ENCODE measurements around the gene KLHL36. TPM values are rescaled to one million over a fixed set of nuclear protein-coding genes. Genes with fewer than 3 reads are reported as not detected.
"Not testable (repeated sequence)": the region's sequence is repeated elsewhere in the genome, so short reads cannot be mapped to it uniquely, and the experiment has no call there.

The KLHL36 gene
- total and polyA plus RNA-seq, 2 donors, result 34.8 to 41.2 TPM

DNA sequence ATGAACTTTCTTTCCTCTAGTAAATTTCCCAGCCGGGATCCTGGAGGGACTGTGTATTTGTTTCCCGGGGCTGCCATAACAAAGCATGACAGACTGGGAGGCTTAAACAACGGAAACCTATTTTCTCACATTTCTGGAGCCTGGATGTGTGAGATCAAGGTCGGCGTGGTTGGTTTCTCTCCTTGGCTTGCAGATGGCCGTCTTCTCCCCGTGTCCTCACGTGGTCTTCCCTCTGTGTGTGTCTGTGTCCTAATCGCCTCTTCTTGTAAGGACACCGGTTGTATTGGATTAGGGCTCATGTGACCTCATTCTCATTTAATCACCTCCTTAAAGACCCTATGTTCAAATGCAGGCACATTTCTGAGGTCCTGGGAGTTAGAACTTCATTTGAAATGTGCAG is 29.5 kb downstream of the KLHL36 start:
- Histone ChIP-seq H3K36me3 (ENCODE audit: insufficient read depth) (no peaks in the 10 kb centered on the region), H3K27ac (ENCODE audit: low read depth) (no peak overlapping the region), H3K4me1 (ENCODE audit: insufficient read depth) (no peaks in the 10 kb centered on the region), H3K4me3 (ENCODE audit: low read depth, low read length) (no peak overlapping the region)
- 63% methylated on average over 10 of the region's 10 CpGs for WGBS
- no peak for DNase-seq (ENCODE audit: extremely low spot score)

DNA sequence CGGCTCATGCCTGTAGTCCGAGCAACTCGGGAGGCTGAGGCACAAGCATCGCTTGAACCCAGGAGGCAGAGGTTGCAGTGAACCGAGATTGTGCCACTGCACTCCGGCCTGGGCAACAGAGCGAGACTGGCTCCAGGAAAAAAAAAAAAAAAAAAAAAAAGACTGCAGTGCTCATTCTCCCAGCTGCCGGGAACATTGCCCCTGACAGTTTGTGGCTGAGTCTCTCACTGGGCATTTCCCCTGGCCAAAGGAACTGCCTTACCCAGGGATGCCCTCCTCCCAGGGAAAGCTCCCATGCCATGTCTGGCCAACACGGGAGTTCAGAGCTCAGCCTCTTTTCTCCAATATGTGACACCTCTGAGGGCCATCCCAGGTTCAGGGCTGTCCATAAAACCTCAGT is 30.2 kb downstream of the KLHL36 start:
- Histone ChIP-seq H3K27ac (ENCODE audit: low read depth) (no peak overlapping the region), H3K4me1 (ENCODE audit: insufficient read depth) (no peaks in the 10 kb centered on the region), H3K36me3 (ENCODE audit: insufficient read depth) (no peaks in the 10 kb centered on the region), H3K4me3 (ENCODE audit: low read depth, low read length) (no peak overlapping the region)
- DNase-seq (ENCODE audit: extremely low spot score), result no peak
- 93% methylated on average over 9 of the region's 9 CpGs for WGBS

DNA sequence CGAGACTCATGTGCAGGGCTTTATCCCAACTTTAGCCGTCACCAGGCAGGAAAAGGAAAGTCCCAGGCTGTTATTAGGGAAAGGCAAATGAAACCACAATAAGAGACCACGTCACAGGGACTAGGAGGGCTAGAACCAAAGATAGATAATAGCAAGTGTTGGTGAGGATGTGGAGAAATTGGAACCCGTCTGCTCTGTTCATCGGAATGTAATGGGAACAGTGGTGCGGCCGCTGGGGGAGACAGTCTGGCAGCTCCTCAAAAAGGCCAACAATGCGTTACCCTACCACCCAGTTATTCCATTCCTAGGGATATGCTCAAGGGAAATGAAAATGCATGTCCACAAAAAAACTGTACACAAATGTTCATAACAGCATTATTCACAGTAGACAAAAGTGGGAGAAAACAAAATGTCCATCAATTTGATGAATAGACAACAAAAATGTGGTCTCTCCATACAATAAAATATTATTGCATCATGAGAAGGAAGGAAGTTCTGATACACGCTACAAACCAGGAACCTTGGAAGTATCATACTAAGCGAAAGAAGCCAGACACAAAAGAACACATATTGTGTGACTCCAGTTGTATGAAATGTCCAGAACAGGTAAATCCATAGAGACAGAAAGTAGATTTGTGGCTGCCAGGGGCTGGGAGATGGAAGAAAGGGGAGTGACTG is 32.0 kb downstream of the KLHL36 start:
- Histone ChIP-seq H3K4me3 (ENCODE audit: low read depth, low read length) (no peak overlapping the region), H3K36me3 (ENCODE audit: insufficient read depth) (no peaks in the 10 kb centered on the region), H3K4me1 (ENCODE audit: insufficient read depth) (no peaks in the 10 kb centered on the region), H3K27ac (ENCODE audit: low read depth) (no peak overlapping the region)
- 88% methylated on average over 10 of the region's 10 CpGs for WGBS
- no peak for DNase-seq (ENCODE audit: extremely low spot score)

DNA sequence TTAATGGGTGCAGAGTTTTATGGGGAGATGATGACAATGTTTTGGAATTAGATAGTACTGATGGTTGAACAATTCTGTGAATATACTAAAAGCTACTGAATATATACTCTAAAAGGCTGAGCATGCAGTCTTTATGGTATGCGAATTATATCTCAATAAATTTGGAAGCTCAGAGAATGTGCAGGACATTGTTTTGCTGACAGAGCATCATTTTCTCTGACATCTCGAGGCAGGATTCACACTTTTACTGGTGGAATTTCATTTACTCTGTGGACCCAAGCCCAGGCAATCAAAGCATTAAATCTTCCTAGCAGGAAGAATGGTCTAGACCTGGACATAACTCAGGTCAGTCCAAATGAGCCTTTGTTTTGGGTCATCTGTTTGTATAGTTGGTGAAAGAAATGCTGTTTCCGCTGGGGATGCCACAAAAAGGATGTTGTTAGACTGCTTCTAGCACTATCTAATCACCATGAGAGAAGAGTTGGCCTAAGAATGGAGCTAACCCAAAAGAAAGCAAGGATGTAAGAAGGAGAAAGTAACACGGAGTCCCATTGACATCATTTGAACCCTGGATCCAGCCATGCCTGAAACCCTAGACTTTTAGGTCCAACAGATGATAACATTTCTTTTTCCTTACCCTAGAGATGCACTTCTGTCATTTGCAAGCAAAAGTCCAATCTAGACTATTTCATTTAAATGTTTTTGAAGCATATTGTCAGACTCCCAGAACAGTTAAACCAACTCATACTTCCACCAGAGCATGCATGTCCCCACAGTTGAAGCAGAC is 32.7 kb downstream of the KLHL36 start:
- WGBS, result 93% methylated on average over 4 of the region's 4 CpGs
- Histone ChIP-seq H3K36me3 (ENCODE audit: insufficient read depth) (no peaks in the 10 kb centered on the region), H3K4me3 (ENCODE audit: low read depth, low read length) (no peak overlapping the region), H3K4me1 (ENCODE audit: insufficient read depth) (no peaks in the 10 kb centered on the region), H3K27ac (ENCODE audit: low read depth) (no peak overlapping the region)
- DNase-seq (ENCODE audit: extremely low spot score), result no peak

DNA sequence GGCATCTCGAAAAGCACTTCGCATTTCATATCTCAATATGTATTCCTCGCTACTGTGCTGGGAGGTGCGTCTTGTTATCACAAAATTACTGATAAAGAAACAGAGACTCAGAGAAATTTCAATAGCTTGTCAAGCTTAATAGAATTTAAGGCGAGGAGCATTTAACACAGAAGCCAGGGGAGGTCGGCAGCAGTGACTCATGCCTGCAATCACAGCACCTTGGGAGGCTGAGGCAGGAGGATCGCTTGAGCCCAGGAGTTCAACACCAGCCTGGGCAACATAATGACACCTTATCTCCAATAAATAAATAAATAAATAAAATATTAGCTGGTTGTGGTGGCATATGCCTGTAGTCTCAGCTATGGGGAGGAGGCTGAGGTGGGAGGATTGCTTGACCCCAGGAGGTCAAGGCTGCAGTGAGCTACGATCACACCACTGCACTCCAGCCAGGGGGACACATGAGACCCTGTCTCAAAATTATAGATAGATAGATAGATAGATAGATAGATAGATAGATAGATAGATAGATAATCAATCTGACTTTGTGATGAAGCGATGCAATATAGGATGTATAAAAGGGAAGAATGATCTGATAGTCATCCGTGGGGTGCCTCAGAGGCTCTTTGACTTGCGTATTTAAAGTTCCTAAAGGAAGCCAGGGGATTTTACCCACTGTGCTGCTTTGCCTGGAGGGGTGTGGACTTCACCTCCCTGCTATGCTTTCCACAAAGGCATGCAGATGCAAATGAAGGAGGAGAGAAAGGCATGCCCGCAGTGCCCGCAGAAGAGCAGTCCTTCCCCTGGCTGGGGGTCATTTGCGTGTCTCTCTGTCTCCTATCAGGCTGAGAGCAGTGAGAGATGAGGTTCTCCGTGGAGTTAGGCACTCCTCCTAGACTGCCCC is 35.6 kb downstream of the KLHL36 start:
- H3K27ac ChIP-seq (ENCODE audit: low read depth), result no peak overlapping the region
- no peaks in the 10 kb centered on the region for H3K4me1 ChIP-seq (ENCODE audit: insufficient read depth)
- DNase-seq (ENCODE audit: extremely low spot score), result no peak
- WGBS, result 68% methylated on average over 15 of the region's 15 CpGs
- no peak overlapping the region for H3K4me3 ChIP-seq (ENCODE audit: low read depth, low read length)
- no peaks in the 10 kb centered on the region for H3K36me3 ChIP-seq (ENCODE audit: insufficient read depth)

DNA sequence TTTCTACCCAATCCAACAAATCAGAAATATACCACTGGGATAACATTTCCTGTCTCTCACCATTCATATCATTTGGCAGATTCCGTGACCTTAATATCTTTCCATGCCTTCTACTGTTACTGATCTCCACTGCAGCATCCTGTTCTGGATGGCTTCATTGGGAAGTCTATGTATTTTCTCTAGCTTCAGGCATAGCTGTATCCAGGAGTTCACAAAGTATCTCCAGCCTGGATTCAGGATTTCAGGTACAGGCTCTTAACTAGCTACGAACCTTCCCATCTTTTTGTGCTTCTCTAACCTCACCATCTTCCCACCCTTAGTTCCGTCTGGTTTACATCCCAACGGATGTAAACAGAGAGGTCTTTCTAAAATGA is 36.3 kb downstream of the KLHL36 start:
- Histone ChIP-seq H3K27ac (ENCODE audit: low read depth) (no peak overlapping the region), H3K4me1 (ENCODE audit: insufficient read depth) (no peaks in the 10 kb centered on the region), H3K4me3 (ENCODE audit: low read depth, low read length) (no peak overlapping the region), H3K36me3 (ENCODE audit: insufficient read depth) (no peaks in the 10 kb centered on the region)
- no peak for DNase-seq (ENCODE audit: extremely low spot score)
- 93% methylated on average over 4 of the region's 4 CpGs for WGBS

DNA sequence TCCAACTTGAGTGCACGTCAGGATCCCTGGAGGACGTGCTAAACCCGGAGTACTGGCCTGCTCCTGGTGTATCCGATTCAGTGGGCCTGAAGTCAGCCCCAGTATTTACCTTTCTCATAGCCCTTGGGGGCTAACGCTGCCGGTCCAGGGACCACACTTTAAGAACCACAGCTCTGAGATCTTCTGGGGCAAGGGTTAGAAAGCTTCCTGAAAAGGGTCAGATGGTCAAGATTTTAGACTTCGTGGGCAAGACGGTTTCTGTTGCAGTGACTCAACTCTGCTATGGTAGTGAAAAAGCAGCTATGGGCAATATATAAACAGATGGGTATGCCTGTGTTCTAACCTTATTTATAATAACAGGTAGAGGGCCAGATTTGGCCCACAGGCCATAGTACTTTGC is 36.9 kb downstream of the KLHL36 start:
- 83% methylated on average over 8 of the region's 8 CpGs for WGBS
- Histone ChIP-seq H3K4me3 (ENCODE audit: low read depth, low read length) (no peak overlapping the region), H3K4me1 (ENCODE audit: insufficient read depth) (no peaks in the 10 kb centered on the region), H3K36me3 (ENCODE audit: insufficient read depth) (no peaks in the 10 kb centered on the region), H3K27ac (ENCODE audit: low read depth) (no peak overlapping the region)
- no peak for DNase-seq (ENCODE audit: extremely low spot score)

DNA sequence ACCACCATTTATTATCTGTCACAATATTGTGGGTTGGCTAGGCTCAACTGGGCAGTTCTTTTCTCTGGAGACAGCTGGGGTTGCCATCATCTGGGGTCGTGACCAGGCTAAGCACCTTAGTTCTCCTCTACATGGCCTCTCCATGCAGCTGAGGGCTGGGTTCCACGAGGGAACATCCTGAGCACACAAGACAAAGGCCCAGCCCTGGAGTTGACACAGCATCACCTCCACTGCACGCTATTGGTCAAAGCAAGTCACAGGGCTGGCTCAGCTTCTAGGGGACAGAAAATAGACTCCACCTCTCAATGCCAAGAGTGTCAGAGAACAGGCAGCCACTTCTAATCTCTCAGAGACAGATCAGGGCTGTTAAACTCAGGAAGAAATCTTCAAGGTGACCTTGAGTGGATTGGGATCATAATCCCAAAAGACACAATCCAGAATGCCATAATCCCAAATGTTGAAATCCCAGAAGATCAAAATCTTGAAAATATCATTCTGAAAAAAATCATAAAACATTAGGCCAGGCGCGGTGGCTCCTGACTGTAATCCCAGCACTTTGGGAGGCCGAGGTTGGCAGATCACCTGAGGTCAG is 38.5 kb downstream of the KLHL36 start:
- H3K4me3 ChIP-seq (ENCODE audit: low read depth, low read length), result no peak overlapping the region
- no peaks in the 10 kb centered on the region for H3K4me1 ChIP-seq (ENCODE audit: insufficient read depth)
- H3K36me3 ChIP-seq (ENCODE audit: insufficient read depth), result no peaks in the 10 kb centered on the region
- no peak for DNase-seq (ENCODE audit: extremely low spot score)
- no peak overlapping the region for H3K27ac ChIP-seq (ENCODE audit: low read depth)
- WGBS, result 87% methylated on average over 6 of the region's 6 CpGs

DNA sequence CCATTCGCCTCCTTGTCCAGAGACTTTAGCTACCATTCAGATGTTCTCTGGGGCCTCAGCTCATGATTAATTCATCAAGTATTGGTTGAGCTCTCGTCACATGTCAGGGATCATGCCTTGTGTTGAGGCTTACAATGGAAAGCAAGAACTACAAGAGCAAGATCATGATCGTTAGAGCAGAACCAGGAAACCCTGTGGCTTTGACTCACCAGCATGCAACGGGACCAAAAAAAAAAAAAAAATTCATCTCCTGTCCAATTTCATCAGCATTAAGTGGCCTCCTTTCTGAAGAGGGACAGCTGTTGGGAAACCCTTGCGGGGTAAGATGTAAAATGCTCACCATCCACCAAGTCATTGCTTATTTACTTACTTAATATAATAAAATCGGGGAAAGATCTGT is 39.4 kb downstream of the KLHL36 start:
- H3K36me3 ChIP-seq (ENCODE audit: insufficient read depth), result no peaks in the 10 kb centered on the region
- H3K27ac ChIP-seq (ENCODE audit: low read depth), result no peak overlapping the region
- DNase-seq (ENCODE audit: extremely low spot score), result no peak
- WGBS, result 71% methylated on average over 6 of the region's 6 CpGs
- no peak overlapping the region for H3K4me3 ChIP-seq (ENCODE audit: low read depth, low read length)
- no peaks in the 10 kb centered on the region for H3K4me1 ChIP-seq (ENCODE audit: insufficient read depth)

DNA sequence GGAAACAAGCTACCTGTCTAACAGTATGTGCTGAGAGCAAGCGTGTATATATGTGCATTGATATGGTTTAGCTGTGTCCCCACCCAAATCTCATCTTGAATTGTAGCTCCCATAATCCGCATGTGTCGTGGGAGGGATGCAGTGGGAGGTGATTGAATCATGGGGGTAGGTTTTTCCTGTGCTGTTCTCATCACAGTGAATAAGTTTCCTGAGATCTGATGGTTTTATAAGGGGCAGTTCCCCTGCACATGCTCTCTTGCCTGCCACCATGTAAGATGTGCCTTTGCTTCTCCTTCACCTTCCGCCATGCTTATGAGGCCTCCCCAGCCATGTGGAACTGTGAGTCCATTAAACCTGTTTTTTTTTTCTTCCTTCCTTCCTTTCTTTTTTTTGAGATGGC is 39.9 kb downstream of the KLHL36 start:
- not testable (repeated sequence) for H3K27ac ChIP-seq (ENCODE audit: low read depth); DNase-seq (ENCODE audit: extremely low spot score); H3K4me1 ChIP-seq (ENCODE audit: insufficient read depth); H3K4me3 ChIP-seq (ENCODE audit: low read depth, low read length); H3K36me3 ChIP-seq (ENCODE audit: insufficient read depth)
- 95% methylated on average over 4 of the region's 4 CpGs for WGBS

DNA sequence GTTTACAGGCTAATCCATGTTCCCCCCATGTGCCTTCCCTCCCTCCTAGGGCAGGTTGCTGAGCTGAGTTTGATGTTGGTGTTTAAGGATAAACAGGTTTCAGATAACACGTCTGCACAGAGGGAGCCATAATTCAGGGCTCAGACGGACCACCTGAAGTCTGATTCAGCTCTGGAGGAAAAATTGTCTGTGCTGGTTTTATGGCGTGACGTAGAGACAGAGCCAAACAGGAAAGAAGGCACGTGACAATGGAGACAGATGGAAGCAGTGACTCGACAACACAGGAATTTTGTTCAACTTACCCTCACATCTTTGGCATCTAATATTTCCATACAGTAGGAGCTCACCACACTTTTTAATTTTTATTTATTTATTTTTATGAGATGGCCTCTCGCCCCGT is 40.8 kb downstream of the KLHL36 start:
- H3K4me3 ChIP-seq (ENCODE audit: low read depth, low read length), result no peak overlapping the region
- WGBS, result 40% methylated on average over 8 of the region's 8 CpGs
- no peak overlapping the region for H3K27ac ChIP-seq (ENCODE audit: low read depth)
- H3K36me3 ChIP-seq (ENCODE audit: insufficient read depth), result no peaks in the 10 kb centered on the region
- H3K4me1 ChIP-seq (ENCODE audit: insufficient read depth), result no peaks in the 10 kb centered on the region
- peak; percentile 7 for DNase-seq (ENCODE audit: extremely low spot score)

DNA sequence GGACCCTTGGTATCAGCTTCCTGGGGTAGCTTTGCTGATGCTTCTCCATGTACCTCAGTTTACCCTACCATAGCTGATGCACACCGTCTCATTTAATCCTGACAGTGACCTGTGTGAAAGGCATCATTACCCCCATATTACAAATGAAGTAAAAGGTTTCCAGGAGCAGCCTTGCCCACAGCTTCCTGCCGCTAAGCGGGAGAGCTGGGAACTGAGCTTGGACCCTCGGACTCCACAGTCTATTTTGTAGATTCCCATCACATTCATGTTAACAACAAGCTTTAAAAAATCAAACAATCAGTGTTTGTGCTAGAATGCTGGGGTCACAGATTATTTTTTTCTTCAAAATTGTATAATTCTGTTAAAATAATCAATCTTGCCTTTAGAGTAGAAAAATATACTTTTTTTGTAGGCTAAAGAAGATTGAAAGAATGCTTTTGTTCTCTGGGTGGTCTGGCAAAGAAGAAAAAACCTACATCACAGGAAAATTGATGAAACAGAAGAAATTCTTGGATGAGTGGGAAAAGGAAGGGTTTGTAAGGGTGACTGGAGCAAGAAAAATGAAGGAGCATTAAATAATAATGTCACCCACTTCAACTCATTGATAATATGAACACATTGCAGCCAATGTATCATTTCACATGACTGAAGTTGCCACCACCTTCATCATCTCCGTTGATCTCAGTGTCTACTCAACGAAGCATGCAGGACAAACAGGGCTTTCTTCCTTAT is 41.9 kb downstream of the KLHL36 start:
- Histone ChIP-seq H3K4me1 (ENCODE audit: insufficient read depth) (no peaks in the 10 kb centered on the region), H3K27ac (ENCODE audit: low read depth) (no peak overlapping the region), H3K36me3 (ENCODE audit: insufficient read depth) (no peaks in the 10 kb centered on the region), H3K4me3 (ENCODE audit: low read depth, low read length) (no peak overlapping the region)
- 86% methylated on average over 6 of the region's 6 CpGs for WGBS
- no peak for DNase-seq (ENCODE audit: extremely low spot score)

All from urinary bladder (tissue), 4 donors.